ENCODE data around the gene CDX1. TPM values are rescaled to one million over a fixed set of nuclear protein-coding genes. Genes with fewer than 3 reads are reported as not detected.

The CDX1 gene
- total RNA-seq, 1 experiment from 2014 or later = not detected

- no TSS peak for BruUV-seq (replicated peaks)
Observed at GRCh38 chr5:150119421-150120061, 47.0 kb upstream of the CDX1 start.

GRCh38 chr5:150120062-150120441, 46.5 kb upstream of the CDX1 start:
- Mint-ChIP-seq H3K27me3 (ENCODE audit: insufficient read depth, unreplicated experiment) (no peaks in the 10 kb centered on the region), H3K9me3 (ENCODE audit: unreplicated experiment) (no peaks in the 10 kb centered on the region), H3K36me3 (ENCODE audit: insufficient read depth, unreplicated experiment) (no peaks in the 10 kb centered on the region), H3K4me1 (ENCODE audit: insufficient read depth, unreplicated experiment) (peaks cover 14% of the 10 kb centered on the region), H3K4me3 (ENCODE audit: unreplicated experiment) (no peak overlapping the region), H3K27ac (ENCODE audit: low read depth, unreplicated experiment) (no peak overlapping the region)
- TF ChIP-seq CTCF (IDR thresholded peaks at IDR 0.05; ENCODE audit: unreplicated experiment) = no peak
- ChIA-PET POLR2A (no interaction called here), CTCF (interaction anchor here (0.7 kb wide), 1 partner anchor 184 kb away, joined by 3 read pairs; no protein-coding TSS in a partner anchor)
- intact Hi-C loops (cut with micrococcal nuclease) = loop anchor here (5.0 kb wide), 1 partner anchor 283 kb away; no protein-coding TSS in a partner anchor
- no peak for DNase-seq (ENCODE audit: unreplicated experiment)
- no TSS peak for BruUV-seq (replicated peaks)

More at GRCh38 chr5:150119421-150120061, 47.0 kb upstream of the CDX1 start:
- ChIA-PET POLR2A (interaction anchor here (1.2 to 1.4 kb wide), 2 partner anchors 9 to 97 kb away, joined by 4 to 7 read pairs; no protein-coding TSS in a partner anchor), CTCF (interaction anchor here (0.7 to 1.1 kb wide), 5 partner anchors 16 to 184 kb away, joined by 3 to 4 read pairs (median 3); no protein-coding TSS in a partner anchor)
- Mint-ChIP-seq H3K36me3 (ENCODE audit: insufficient read depth, unreplicated experiment) (no peaks in the 10 kb centered on the region), H3K9me3 (ENCODE audit: unreplicated experiment) (no peaks in the 10 kb centered on the region), H3K27ac (ENCODE audit: low read depth, unreplicated experiment) (no peak overlapping the region), H3K4me1 (ENCODE audit: insufficient read depth, unreplicated experiment) (peaks cover 14% of the 10 kb centered on the region), H3K4me3 (ENCODE audit: unreplicated experiment) (no peak overlapping the region), H3K27me3 (ENCODE audit: insufficient read depth, unreplicated experiment) (no peaks in the 10 kb centered on the region)
- intact Hi-C loops (cut with micrococcal nuclease) = loop anchor here (5.0 to 10.0 kb wide), 2 partner anchors 282 to 485 kb away; no protein-coding TSS in a partner anchor
- no peak for DNase-seq (ENCODE audit: unreplicated experiment)
- no peak for TF ChIP-seq CTCF (IDR thresholded peaks at IDR 0.05; ENCODE audit: unreplicated experiment)

- no TSS peak for BruUV-seq (replicated peaks)
- no peaks in the 10 kb centered on the region for H3K36me3 Mint-ChIP-seq (ENCODE audit: insufficient read depth, unreplicated experiment)
- H3K27me3 Mint-ChIP-seq (ENCODE audit: insufficient read depth, unreplicated experiment) = no peaks in the 10 kb centered on the region
- peaks cover 14% of the 10 kb centered on the region for H3K4me1 Mint-ChIP-seq (ENCODE audit: insufficient read depth, unreplicated experiment)
- no peak for DNase-seq (ENCODE audit: unreplicated experiment)
- POLR2A ChIA-PET = no interaction called here
- H3K27ac Mint-ChIP-seq (ENCODE audit: low read depth, unreplicated experiment) = no peak overlapping the region
- intact Hi-C loops (cut with micrococcal nuclease) = loop anchor here (5.0 kb wide), 1 partner anchor 284 kb away; no protein-coding TSS in a partner anchor
- H3K4me3 Mint-ChIP-seq (ENCODE audit: unreplicated experiment) = no peak overlapping the region
- no peak for TF ChIP-seq CTCF (IDR thresholded peaks at IDR 0.05; ENCODE audit: unreplicated experiment)
- no peaks in the 10 kb centered on the region for H3K9me3 Mint-ChIP-seq (ENCODE audit: unreplicated experiment)
- CTCF ChIA-PET = interaction anchor here (0.6 to 0.7 kb wide), 2 partner anchors 100 to 229 kb away, joined by 3 to 4 read pairs; no protein-coding TSS in a partner anchor
Observed at GRCh38 chr5:150120617-150121447, 45.7 kb upstream of the CDX1 start.

Data from MCF 10A (cell line).